Ishikawa (cell line): Measurements from ENCODE around the gene STAG1.

Experiments
- FOXM1 ChIP-seq: IDR thresholded peaks from 2 replicates; pipeline ENCODE4 v1.6.1; 2012; ENCODE audit warnings: low read depth, borderline replicate concordance
- REST ChIP-seq: IDR thresholded peaks from 2 replicates; pipeline ENCODE4 v1.6.1; 2012; ENCODE audit warnings: low read depth, mild to moderate bottlenecking

- TF ChIP-seq REST (no peak), FOXM1 (no peak)
These were observed 307.6 kb downstream of the STAG1 start for GRCh38 chr3:136444581-136444980.
